Measurements from ENCODE around the gene BPIFA2.

Gene BPIFA2

GRCh38 chr20:33160681-33161080 lies 7.3 kb upstream of the BPIFA2 start:
- TF ChIP-seq CTCF (conservative IDR thresholded peaks at IDR 0.05; ENCODE audit: low read length): no peak
- no peak for DNase-seq (ENCODE audit: low read depth)
- H3K4me3 ChIP-seq (ENCODE audit: low read length): no peak overlapping the region

- DNase-seq (ENCODE audit: low read depth): no peak
- H3K4me3 ChIP-seq (ENCODE audit: low read length): no peak overlapping the region
- no peak for TF ChIP-seq CTCF (conservative IDR thresholded peaks at IDR 0.05; ENCODE audit: low read length)
Measured at GRCh38 chr20:33162313-33162712, 5.6 kb upstream of the BPIFA2 start.

GRCh38 chr20:33162753-33163152 lies 5.2 kb upstream of the BPIFA2 start:
- no peak overlapping the region for H3K4me3 ChIP-seq (ENCODE audit: low read length)
- TF ChIP-seq CTCF (conservative IDR thresholded peaks at IDR 0.05; ENCODE audit: low read length): no peak
- no peak for DNase-seq (ENCODE audit: low read depth)

- TF ChIP-seq CTCF (conservative IDR thresholded peaks at IDR 0.05; ENCODE audit: low read length): no peak
- H3K4me3 ChIP-seq (ENCODE audit: low read length): no peak overlapping the region
- DNase-seq (ENCODE audit: low read depth): no peak
Measured at GRCh38 chr20:33163856-33164762, 3.9 kb upstream of the BPIFA2 start.

GRCh38 chr20:33164763-33165095 lies 3.2 kb upstream of the BPIFA2 start:
- no peak for DNase-seq (ENCODE audit: low read depth)
- no peak overlapping the region for H3K4me3 ChIP-seq (ENCODE audit: low read length)
- TF ChIP-seq CTCF (conservative IDR thresholded peaks at IDR 0.05; ENCODE audit: low read length): no peak

GRCh38 chr20:33165416-33166055 lies 2.4 kb upstream of the BPIFA2 start:
- TF ChIP-seq CTCF (conservative IDR thresholded peaks at IDR 0.05; ENCODE audit: low read length): no peak
- no peak overlapping the region for H3K4me3 ChIP-seq (ENCODE audit: low read length)
- DNase-seq (ENCODE audit: low read depth): no peak

Data from AG10803 (cell line).